GM19023 (cell line): ENCODE measurements around the gene POLN.

ENCODE experiments used
- ATAC-seq: cut with Tn5 transposase; IDR thresholded peaks from one replicate; pipeline ENCODE4 v1.9.1; 2021; ENCODE audit warnings: mild to moderate bottlenecking, moderate library complexity; ENCODE audit not compliant: unreplicated experiment

Gene POLN

DNA sequence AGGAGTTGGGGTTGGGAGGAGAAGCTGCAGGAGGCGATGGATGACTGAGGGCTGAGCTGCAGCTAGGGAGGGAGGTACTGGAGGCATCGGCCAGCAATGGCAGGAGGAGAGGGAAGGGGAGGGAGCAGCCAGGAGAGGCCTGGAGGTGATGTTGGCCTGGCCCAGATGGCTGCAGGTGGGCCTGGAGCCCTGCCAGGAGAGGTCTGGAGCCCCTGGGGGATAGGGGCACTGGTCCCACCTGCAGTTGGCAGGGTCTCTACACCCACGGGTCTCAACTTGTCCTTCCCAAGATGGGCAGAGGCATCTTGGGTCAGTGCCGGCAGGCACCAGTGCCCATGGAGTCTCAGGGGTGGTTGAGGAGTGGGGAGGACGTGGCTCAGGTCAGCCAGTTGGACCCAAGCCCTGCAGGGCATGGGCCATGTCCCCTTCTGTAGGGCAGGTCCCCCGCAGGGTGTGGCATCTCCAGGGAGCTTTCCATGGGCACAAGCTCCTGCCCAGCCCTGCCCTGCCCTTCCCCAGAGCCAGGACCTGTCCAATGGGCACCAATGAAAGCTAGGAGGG is 22.6 kb upstream of the POLN start:
- ATAC-seq = no peak

DNA sequence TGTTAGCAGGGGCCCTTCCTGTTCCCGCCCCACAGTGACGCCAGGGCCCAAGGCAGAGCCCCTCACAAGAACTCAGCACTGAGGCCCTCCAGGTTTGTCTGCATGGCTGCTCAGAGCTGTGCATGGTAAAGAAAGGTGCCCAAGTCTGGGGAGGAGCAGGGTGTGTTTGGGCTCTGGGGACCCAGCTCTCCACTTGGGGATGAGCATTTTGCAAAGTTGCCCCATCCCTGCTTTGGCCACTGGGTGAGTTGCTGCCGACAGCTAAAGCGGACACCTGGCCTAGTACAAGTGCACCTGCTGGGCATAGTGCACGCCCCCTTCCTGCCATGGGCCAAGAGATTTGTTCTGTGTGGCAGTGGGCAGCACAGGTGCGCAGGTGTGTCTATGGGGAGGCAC is 22.0 kb upstream of the POLN start:
- ATAC-seq = no peak

DNA sequence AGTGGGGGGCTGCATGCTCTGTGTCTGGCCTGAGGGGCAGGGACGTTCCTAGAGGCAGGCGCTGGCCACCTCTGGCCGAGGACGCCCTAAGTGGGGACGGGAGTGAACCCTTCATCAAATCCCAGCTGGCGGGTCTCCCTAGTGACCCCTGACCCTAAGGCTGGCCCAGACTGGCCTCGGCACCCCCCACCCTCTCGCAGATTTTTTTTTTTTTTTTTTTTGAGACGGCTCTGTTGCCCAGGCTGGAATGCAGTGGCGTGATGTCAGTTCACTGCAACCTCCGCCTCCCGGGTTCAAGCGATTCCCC is 21.0 kb upstream of the POLN start:
- no peak for ATAC-seq

DNA sequence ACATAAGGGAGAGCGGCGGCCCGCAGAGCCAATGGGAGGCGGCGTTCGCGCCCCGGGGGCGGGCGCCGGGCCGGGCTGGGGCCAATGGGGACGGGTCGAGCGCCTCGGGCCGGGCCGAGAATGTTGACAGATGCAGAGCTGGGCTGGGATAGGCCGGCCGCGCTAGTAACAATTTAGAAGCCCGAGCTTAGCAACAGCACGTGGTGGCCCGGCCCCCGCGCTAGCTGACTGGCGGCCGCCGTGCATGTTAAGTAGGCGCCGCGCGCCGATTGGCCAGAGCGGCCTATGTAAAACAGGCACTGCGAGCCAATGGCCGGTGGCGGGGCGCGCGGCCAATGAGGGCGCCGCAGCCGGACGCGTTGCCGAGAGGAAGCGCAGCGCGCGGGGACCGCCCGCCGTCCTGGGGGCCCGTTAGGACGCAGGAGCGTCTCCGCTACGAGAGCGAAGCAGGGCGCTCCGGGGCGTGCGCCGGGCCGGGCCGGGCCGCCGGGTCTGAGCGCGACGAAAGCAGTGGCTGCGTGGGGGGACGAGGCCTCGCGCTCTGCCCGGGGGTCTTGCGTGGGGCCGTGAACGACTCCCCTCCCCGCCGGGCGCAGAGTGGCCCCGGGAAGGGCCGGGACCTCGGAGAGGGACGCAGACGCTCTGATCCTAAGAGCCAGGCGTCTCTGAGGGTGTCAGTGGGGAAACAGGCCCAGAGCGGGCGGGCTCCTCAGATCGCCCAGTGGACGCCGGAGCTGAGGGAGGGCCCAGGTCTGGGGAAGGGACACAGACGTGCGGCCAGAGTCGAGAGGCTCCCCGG is 20.4 kb upstream of the POLN start:
- peak; percentile 91 for ATAC-seq

DNA sequence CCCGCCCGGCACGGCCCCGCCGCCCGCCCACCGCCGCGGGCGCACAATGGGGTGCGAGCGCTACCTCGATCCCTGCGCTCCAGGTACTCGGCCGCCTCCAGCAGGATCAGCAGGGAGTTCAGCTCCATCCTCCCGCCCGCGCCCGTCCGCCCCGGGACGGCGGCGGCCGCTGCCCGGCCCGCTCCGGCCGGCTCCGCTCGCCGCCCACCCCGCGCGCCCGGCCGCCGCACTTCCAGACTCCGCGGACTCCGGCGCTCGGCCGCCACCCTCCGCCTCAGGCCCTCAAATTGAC is 19.9 kb upstream of the POLN start, which contains the start of gene MXD4:
Gene MXD4, minus strand, starts transcription at position 257 of the 292 bp plus-strand sequence. Its CDS starts 129 bp downstream, at position 128.
- ATAC-seq = peak; percentile 1

DNA sequence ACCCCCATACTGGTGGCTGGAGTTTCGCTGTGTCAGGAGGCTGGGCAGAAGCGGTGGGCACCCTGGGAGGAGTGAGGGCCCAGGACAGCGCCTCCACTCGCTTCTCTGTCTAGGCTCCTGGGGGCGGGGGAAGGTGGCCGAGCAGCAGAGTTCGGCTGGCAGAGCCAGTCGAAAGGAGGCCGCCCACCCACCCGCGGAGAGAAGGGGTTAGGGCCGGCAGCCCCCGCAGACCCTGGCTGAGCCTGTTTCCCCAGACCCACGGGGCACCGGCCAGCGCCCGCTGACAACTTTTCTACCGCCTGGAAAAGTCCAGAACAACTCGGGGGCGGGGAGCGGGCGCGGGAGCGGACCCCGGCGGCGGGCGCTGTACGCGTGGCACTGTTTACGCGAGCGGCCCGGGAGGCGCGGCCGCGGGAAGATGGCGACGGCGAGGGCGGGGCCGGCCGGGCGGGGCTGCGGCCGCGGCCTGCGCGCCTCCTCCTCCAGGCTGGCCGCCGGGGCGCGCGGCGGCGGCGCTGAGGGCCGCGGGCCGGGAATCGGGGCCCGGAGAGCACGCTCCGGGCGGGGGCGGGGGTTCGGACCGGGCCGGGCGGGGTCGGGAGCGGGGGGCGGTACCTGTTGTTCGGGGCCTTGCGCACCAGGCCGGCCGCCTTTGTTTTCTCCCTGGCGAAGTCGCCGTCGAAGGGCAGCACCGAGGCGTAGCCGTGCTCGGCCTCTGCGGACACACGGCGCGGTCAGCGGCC is 19.4 kb upstream of the POLN start:
- peak; percentile 19 for ATAC-seq

DNA sequence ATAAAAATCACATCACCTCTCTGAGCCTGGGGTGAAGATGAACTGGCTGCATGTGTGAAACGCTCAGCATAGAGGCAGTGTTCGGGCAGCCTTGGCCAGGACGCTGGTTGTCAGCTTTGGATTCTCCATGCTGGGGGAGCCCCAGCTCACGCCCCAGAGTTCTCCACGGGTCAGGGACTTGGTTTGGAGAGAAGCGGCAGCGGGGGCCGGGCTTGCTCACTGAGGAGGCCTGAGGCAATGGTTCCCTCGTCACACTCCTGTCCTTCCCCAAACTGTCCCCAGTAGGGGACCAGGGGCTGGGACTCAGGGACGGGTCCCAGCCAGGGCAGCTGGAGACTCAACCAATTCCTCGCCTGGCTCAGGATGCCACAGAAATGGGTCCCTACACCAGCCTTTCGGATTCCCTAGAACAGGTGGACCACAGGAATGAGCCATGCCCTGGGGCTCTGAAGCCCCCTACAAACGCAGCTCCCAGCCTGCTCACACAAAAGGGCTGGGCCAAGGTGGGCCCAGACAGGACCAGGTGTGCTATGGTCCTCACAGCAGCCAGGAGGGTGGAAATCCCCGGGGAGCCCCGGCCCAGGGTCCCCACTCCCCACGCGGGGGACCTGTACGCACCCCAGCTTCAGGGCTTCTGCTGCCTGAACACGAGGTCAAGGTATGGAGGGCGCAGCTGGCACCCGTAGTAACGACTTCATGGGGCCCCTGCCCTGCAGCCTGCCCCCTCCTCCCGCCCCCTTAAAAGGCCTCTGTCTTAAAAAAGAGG is 18.6 kb upstream of the POLN start:
- ATAC-seq = no peak

DNA sequence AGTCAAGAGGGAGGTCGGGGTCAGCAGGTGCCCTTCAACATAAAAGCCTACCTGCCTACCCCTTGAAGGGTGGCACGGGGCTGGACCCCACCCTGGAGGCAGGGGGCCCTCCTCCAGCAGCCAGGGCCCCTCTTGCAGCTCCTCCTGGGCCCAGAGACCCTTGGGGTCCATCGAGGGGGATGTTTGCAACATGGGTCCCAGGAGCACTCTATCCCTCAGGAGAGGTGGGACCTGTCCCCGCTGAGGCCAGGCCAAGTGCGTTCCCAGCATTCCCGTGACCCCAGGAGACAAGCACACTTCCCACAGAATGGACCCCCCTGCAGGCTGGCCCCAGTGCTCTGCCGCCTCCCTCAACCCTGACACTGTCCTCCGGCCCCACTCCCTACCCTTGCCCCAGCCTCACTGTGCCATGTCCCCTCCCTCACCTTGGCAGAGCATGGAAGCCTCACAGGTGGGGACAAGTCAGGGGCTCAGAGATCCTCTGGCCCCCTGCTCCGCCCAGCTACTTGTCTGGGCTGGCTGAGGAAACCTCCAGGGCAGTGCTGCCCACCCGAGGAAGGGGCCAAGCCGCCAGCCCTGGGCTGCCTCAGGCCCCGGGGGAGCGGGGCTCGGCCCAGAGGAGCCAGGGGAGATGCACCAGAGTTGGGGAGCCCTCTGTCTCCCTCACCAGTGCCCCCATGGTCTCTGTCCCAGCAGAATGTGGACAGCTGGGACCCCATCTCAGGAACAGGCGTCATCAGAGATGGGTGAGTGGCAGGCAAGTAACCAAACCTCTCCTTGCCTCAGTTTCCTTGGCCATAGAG is 17.8 kb upstream of the POLN start:
- no peak for ATAC-seq

DNA sequence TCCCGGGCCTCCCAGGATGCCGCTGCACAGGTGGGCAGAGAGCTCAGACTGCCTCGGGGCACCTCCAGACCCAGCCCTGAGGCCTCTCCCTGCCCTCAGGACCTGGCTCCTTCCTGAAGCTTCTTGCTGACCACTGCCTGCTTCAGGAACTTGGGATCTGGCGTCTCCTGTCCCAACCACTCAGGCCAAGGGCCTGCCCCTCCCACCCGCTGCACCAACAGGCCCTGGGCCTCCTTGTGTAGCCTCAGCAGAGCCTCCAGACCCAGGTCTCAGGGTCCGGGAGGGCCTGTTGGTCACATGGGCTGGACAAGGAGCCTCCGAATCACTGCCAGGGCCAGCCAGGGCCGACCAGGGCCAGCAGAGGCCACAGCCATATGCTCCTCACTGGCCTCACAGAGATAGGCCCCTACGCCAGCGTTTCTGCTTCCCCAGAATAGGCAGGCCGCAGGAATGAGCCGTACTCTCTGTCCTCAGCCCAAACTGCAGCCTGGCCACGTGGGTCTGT is 17.2 kb upstream of the POLN start:
- ATAC-seq = no peak

DNA sequence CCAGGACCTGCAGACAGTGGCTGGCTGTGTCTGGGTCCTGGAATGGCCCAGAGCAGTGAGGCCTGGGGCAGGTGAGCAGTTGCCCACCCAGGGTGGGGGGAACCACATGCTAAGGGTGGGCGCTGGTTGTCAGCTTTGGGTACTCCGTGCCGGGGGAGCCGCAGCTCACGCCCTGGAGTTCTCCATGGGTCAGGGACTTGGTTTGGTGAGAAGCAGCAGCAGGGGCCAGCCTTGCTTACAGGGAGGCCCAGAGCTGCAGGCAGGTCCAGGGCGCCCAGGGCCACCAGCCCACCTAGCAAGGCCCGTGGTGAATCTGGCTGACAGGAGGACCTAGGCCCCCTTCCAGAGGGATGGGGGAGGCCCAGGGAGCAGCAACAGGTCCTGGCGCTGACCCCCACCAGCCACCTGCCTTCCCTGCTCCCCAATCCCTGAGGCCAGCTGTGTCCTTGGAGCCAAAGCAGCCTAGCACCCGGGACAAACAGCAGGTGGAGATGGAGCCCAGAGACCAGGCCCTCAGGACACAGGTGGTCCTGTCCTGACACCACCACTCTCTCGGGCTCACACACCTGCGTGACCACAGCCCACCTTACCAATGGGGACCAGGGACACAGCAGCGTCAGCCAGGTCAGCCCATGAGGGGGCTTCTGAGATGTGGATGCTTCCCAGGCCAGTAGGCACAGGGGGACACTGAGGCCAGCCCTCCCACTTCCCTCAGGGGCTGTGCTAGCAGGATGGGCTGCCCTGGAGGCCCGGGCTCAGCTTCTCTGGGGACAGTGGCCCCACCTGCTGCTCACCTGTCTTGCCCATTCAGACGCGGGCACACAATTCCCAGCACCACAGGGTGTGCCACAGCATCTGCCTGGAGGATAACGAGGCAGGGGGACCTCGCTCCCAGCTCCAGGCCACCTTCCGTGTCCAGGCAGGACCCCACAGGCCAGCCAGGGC is 16.4 kb upstream of the POLN start:
- ATAC-seq = no peak

DNA sequence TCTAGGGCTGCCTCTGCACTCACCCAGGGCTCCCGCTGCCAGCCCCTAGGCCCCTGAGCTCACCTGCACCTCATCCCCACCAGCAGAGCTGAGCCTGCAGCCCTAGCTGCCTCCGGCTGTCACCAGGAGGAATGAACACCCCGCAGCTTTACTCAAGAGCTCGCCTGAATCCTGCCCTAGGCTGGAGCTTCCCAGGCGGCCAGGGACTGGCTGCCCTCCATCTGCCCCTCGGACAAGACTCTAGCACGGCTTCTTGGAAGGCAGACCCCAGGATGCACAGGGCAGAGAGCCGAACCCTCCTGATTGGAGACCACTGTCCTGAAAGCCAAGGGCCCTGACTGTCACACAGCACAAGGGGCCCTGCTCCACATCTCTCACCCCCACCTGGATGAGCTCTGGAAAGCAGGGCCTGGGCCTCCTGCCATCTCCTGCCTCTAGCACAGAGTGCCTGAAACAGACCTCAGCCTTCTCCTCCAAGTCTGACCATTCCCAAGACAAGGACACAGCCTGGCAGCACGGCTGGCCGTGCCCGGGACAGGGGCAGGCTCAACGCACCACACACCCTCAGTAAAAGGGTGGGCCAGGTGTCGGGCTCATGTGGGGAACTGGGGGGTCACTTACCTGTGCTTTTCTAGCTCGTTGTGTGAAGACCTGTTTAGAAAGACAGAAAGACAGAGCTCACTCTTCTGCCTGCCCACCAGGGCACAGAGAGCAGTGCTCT is 15.6 kb upstream of the POLN start:
- ATAC-seq = no peak

DNA sequence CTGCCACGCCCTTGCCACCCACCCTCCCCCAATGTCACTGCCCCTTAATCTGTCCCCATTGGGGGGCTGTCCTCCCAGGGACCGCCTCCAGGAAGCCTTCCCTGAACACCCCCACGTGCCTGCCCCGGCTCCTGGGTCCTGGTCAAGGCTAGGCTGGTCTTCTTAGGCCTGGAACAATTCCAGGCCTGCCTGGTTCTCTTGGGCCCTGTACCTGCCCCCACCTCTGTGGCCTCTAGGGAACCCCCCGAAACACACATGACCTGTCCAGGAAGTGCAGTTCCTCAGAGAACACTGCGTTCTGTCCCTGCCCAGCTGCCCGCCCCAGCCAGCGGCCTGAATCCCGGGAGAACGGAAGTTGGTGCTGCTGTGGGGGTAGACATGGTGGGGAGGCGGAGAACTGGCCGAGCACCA is 14.9 kb upstream of the POLN start:
- ATAC-seq = no peak

DNA sequence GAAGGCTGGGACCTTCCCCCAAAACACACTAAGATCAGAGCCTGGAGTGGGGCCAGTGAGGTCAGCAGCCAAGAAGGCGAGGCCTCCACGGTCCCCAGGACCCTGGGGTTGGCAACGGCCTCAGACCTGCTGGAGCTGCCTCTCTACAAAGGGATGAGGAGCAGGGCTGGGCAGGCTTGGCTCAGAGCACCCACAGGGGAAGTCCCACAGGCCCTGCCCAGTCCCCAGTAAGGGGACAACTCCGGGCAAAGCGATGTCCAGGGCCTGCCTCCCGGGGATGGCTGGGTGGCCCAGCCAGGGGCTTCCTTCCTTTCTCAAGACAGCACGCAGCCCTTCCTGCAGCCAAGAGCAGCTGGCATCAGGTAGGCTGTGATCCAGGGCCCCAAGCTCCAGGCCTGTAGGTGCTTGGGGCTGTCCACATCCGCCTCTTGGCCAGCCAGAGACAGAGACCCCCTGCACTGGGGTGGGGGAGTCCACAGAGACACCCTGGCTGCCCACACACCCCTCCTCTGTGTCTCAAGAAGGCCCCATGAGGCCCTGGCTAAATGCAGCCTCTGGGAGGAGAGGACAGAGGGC is 14.3 kb upstream of the POLN start:
- ATAC-seq = no peak

DNA sequence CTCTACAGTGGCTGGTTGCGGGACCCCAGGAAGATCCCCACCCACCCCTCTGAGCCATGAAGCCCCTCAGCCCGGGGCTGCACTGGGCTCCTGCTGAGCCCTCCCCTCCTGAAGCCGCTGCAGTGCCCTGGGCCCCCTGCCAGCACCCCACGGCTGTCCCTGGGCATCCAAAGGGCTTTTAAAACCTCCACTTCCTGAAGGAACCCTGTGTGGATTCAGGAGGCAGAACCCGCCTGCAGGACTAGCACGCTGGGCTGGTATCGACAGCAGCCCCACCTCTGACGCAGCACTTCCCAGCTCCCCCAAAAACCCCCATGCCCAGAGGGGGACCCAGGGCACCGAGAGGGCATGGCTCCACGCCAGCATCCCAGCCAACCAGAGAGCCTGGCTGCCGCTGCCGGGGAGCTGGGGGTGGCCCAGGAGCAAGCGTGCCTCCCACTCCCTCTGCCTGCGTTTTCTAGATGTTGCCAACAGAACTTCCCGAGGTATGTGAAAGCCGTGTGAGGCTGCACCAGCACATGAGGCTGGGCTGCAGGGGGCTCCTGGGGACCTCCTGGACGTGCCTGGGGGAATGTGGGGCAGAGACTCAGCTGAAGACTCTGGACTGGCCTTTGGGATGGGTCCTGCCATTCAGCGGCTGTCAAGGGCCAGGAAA is 13.7 kb upstream of the POLN start:
- ATAC-seq = no peak

DNA sequence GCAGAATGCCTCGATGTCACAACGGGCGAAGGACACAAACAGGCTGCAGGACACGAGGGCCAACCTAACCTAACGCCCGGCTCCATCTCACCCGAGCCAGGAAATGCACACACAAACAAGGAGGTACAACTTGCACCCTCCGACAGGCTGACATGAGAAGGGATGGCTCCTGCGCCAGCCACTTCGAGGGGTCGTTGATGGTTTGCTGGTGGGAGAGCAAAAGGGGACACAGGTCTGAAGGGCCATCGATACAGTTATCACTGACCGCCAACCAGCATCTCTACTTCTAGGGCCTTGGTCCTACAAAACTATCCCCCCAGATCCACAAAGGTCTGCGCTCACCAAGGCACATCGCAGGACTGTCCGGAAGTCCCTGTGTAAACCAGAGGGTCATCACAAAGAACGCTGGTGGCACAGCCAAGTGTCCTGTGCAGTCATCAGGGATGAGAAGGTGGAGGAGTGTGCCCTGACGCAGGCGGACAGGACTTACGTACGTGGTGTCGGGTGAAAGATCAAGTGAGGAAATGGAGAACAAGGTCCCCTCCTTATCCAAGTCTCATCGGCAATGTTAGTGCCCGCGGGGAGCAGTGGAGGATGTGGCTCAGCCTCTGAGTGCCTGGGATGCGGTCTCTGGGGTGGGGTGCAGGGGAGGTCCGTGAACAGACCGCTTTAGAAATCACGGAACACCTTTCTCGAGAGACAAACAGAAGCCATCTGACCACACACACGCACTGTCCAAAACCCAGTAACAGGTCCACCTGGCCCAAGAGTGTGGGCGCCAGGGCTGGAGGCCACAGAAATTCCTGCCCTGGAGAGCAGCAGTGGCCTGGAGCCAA is 13.0 kb upstream of the POLN start:
- no peak for ATAC-seq

DNA sequence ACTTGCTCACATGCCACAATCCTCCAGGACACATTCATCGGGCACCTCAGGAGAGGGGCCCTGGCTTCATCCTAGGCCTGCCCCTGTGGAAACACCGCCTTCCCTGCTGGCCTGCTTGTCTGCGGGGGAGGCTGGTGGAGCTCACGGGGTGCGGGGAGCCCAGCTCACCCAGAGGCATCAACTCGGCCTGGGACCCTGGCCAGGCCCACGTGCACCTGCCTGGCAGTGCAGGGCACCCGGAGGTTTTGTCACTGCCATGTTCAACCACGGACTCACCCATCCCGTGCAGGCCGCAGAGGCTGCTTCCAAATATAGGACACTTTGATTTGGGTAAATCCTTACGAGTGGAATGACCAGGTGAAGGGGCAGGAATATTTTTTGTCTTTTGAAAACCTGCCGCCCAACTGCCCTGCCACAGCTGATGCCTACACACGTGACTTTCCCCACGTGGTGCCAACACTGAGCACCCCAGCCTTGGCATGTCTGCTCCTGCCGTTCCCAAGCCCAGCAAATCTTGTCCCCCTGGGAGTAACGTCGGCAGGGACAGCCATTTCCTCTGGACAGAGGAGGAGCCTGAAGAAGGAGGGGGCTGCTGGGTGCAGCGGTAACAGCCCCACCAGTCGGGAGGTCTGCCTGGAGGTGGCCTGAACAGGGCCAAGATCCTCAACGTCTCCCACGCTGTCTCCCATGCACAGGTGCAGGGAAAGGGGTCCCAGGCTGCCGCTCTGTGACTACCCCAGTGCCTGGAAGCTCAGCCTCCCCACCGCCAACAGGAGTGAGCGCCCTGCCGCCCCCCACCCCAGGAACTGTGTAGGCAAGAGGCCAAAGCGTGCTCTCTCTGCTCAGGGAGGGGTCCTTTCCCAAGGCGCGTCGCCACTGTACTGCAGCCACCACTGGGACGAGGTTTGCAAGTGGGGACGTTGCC is 11.5 kb upstream of the POLN start:
- ATAC-seq = no peak
